Measurements from ENCODE around the gene ATG14. TPM values are rescaled to one million over a fixed set of nuclear protein-coding genes. Genes with fewer than 3 reads are reported as not detected.
A peak's percentile ranks its signal among the peaks of the same experiment; 100 is the strongest.

Gene ATG14
- total RNA-seq, 3 donors from 2014 or later (not counting 1 experiment from before 2014, with no cell fraction given) = 18.1 to 23.1 (median 20.5) TPM

- no peaks in the 10 kb centered on the region for H3K9me3 Mint-ChIP-seq
- H3K27ac Mint-ChIP-seq = no peak overlapping the region
- Histone ChIP-seq H3K36me3 (ENCODE audit: control insufficient read depth, insufficient read depth, low read length) (peaks cover 6% of the 10 kb centered on the region), H3K9me3 (ENCODE audit: control insufficient read depth, insufficient read depth, low read length) (no peaks in the 10 kb centered on the region), H3K27me3 (ENCODE audit: control insufficient read depth, insufficient read depth, low read length) (no peaks in the 10 kb centered on the region), H3K27ac (ENCODE audit: low read length) (no peak overlapping the region), H3K4me1 (ENCODE audit: control insufficient read depth, insufficient read depth, low read length) (peaks cover 3% of the 10 kb centered on the region), H3K4me3 (ENCODE audit: low read length) (no peak overlapping the region)
- no peak overlapping the region for H3K4me3 Mint-ChIP-seq
- WGBS (ENCODE audit: insufficient coverage) = 100% methylated on average over 1 of the region's 1 CpG
- H3K27me3 Mint-ChIP-seq (ENCODE audit: low read depth in 2 of 2) = no peaks in the 10 kb centered on the region
- intact Hi-C loops (cut with micrococcal nuclease) = no loop called here
- DNase-seq (no peak), ATAC-seq (no peak)
- no peak for TF ChIP-seq CTCF (IDR thresholded peaks at IDR 0.05)
- H3K4me1 Mint-ChIP-seq = peaks cover 18 to 19% of the 10 kb centered on the region in 2 donors
- no peaks in the 10 kb centered on the region for H3K36me3 Mint-ChIP-seq
Measured at GRCh38 chr14:55318694-55319093, 92.9 kb downstream of the ATG14 start.

- H3K36me3 Mint-ChIP-seq = peaks cover 9% of the 10 kb centered on the region
- H3K27me3 Mint-ChIP-seq (ENCODE audit: low read depth in 2 of 2) = no peaks in the 10 kb centered on the region
- peaks cover 2% of the 10 kb centered on the region for H3K9me3 ChIP-seq (ENCODE audit: control insufficient read depth, insufficient read depth, low read length)
- no peak overlapping the region for H3K4me3 Mint-ChIP-seq
- no peak overlapping the region for H3K27ac ChIP-seq (ENCODE audit: low read length)
- TF ChIP-seq CTCF (IDR thresholded peaks at IDR 0.05) = no peak
- DNase-seq (no peak), ATAC-seq (no peak)
- intact Hi-C loops (cut with micrococcal nuclease) = no loop called here
- peaks cover 3 to 5% of the 10 kb centered on the region in 2 donors for H3K9me3 Mint-ChIP-seq
- no peak overlapping the region for H3K4me3 ChIP-seq (ENCODE audit: low read length)
- H3K36me3 ChIP-seq (ENCODE audit: control insufficient read depth, insufficient read depth, low read length) = peaks cover 6% of the 10 kb centered on the region
- peak overlapping the region in 1 of 2 donors; percentile 5 for H3K27ac Mint-ChIP-seq
- H3K27me3 ChIP-seq (ENCODE audit: control insufficient read depth, insufficient read depth, low read length) = no peaks in the 10 kb centered on the region
- H3K4me1 Mint-ChIP-seq = peaks cover 24 to 27% of the 10 kb centered on the region in 2 donors
- H3K4me1 ChIP-seq (ENCODE audit: control insufficient read depth, insufficient read depth, low read length) = peaks cover 5% of the 10 kb centered on the region
- WGBS (ENCODE audit: insufficient coverage) = 100% methylated on average over 1 of the region's 3 CpGs
Measured at GRCh38 chr14:55317542-55318306, 93.9 kb downstream of the ATG14 start.

- intact Hi-C loops (cut with micrococcal nuclease) = no loop called here
Measured at GRCh38 chr14:55316564-55316963, 95.1 kb downstream of the ATG14 start.

More at GRCh38 chr14:55316564-55316963, 95.1 kb downstream of the ATG14 start:
- Histone ChIP-seq H3K9me3 (ENCODE audit: control insufficient read depth, insufficient read depth, low read length) (peaks cover 9% of the 10 kb centered on the region), H3K36me3 (ENCODE audit: control insufficient read depth, insufficient read depth, low read length) (peaks cover 6% of the 10 kb centered on the region), H3K27ac (ENCODE audit: low read length) (no peak overlapping the region), H3K27me3 (ENCODE audit: control insufficient read depth, insufficient read depth, low read length) (no peaks in the 10 kb centered on the region), H3K4me1 (ENCODE audit: control insufficient read depth, insufficient read depth, low read length) (peaks cover 5% of the 10 kb centered on the region), H3K4me3 (ENCODE audit: low read length) (no peak overlapping the region)
- no peak for DNase-seq
- peaks cover 24 to 27% of the 10 kb centered on the region in 2 donors for H3K4me1 Mint-ChIP-seq
- peaks cover 3 to 5% of the 10 kb centered on the region in 2 donors for H3K9me3 Mint-ChIP-seq
- TF ChIP-seq CTCF (IDR thresholded peaks at IDR 0.05) = no peak
- ATAC-seq = no peak
- H3K36me3 Mint-ChIP-seq = peaks cover 10% of the 10 kb centered on the region
- H3K27me3 Mint-ChIP-seq (ENCODE audit: low read depth in 2 of 2) = no peaks in the 10 kb centered on the region
- no peak overlapping the region for H3K4me3 Mint-ChIP-seq
- H3K27ac Mint-ChIP-seq = no peak overlapping the region
- WGBS (ENCODE audit: insufficient coverage) = 97% methylated on average over 4 of the region's 4 CpGs

Other genes with a start within 250 kb of the ATG14 start
- gene DLGAP5, start 220.2 kb downstream of the ATG14 start, total RNA-seq = 1 to 10 TPM in 1 of 3 donors, under 1 TPM in 2; 0.15 to 1.9 (median 0.54) TPM
- 10 to 100 TPM; 34.7 to 39.3 (median 36.6) TPM for gene FBXO34, start 140.4 kb downstream of the ATG14 start, total RNA-seq
- not detected for gene TBPL2, start 28.8 kb upstream of the ATG14 start, total RNA-seq
- gene KTN1, start 168.4 kb upstream of the ATG14 start, total RNA-seq = 10 to 100 TPM; 63.1 to 96.7 (median 72.8) TPM

Data from natural killer cell (primary cell).